ENCODE measurements around the gene CDH26. TPM values are rescaled to one million over a fixed set of nuclear protein-coding genes. Genes with fewer than 3 reads are reported as not detected.
A peak's percentile ranks its signal among the peaks of the same experiment; 100 is the strongest.

CDH26 gene
- total RNA-seq, 4 donors from 2014 or later: 0.76 to 2.1 (median 0.77) TPM; not detected in 1

GRCh38 chr20:59992526-59993084 is 34.4 kb downstream of the CDH26 start:
- H3K27me3 ChIP-seq: no peaks in the 10 kb centered on the region
- H3K9me3 ChIP-seq: no peaks in the 10 kb centered on the region
- no peak overlapping the region for H3K4me3 ChIP-seq
- H3K36me3 ChIP-seq: no peaks in the 10 kb centered on the region
- intact Hi-C loops (cut with DNase I; ENCODE audit: low total_unique reads): no loop called here
- no peaks in the 10 kb centered on the region for H3K4me1 ChIP-seq
- DNase-seq: no peak
- H3K27ac ChIP-seq: no peak overlapping the region
- TF ChIP-seq POLR2A (IDR thresholded peaks at IDR 0.05): no peak
- TF ChIP-seq, protein P1, sequence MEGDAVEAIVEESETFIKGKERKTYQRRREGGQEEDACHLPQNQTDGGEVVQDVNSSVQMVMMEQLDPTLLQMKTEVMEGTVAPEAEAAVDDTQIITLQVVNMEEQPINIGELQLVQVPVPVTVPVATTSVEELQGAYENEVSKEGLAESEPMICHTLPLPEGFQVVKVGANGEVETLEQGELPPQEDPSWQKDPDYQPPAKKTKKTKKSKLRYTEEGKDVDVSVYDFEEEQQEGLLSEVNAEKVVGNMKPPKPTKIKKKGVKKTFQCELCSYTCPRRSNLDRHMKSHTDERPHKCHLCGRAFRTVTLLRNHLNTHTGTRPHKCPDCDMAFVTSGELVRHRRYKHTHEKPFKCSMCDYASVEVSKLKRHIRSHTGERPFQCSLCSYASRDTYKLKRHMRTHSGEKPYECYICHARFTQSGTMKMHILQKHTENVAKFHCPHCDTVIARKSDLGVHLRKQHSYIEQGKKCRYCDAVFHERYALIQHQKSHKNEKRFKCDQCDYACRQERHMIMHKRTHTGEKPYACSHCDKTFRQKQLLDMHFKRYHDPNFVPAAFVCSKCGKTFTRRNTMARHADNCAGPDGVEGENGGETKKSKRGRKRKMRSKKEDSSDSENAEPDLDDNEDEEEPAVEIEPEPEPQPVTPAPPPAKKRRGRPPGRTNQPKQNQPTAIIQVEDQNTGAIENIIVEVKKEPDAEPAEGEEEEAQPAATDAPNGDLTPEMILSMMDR (IDR thresholded peaks at IDR 0.05): no peak

DNA sequence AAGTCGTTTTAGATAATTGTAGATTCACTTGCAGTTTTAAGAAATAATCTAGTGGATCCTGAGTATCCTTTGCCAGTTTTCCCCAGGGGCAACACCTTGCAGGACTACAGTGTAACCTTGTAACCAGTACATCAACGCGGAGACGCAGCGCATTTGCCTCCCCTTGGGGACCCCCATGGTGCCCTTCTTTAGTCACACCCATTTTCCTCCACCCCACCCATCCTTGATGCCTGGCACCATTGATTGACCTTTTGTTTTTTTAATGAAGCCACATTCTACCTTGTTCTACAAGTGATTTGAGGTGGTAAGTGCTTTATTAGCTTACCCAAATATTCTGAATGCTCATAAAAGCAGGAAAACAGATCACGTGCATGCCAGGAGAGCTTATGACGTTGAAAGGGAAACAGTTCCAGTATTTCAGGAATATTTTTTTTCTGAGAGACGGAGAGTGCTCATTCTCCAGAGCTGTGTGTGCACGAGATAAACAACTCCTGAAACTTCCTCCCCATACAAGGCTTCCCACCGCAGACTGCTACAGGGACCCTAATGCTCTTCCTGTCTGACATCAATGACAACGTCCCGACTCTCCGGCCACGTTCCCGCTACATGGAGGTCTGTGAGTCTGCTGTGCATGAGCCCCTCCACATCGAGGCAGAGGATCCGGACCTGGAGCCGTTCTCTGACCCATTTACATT is 35.7 kb downstream of the CDH26 start:
- DNase-seq: no peak
- H3K4me3 ChIP-seq: no peak overlapping the region
- TF ChIP-seq POLR2A (IDR thresholded peaks at IDR 0.05): no peak
- TF ChIP-seq, protein P1 (IDR thresholded peaks at IDR 0.05): no peak
- intact Hi-C loops (cut with DNase I; ENCODE audit: low total_unique reads): no loop called here
- H3K27me3 ChIP-seq: no peaks in the 10 kb centered on the region
- H3K36me3 ChIP-seq: no peaks in the 10 kb centered on the region
- no peaks in the 10 kb centered on the region for H3K9me3 ChIP-seq
- H3K4me1 ChIP-seq: no peaks in the 10 kb centered on the region
- H3K27ac ChIP-seq: no peak overlapping the region

GRCh38 chr20:59994697-59995122 is 36.5 kb downstream of the CDH26 start:
- TF ChIP-seq, protein P1 (IDR thresholded peaks at IDR 0.05): no peak
- TF ChIP-seq POLR2A (IDR thresholded peaks at IDR 0.05): no peak

GRCh38 chr20:59996108-59996507 is 37.9 kb downstream of the CDH26 start:
- H3K9me3 ChIP-seq: no peaks in the 10 kb centered on the region
- H3K36me3 ChIP-seq: no peaks in the 10 kb centered on the region
- intact Hi-C loops (cut with DNase I; ENCODE audit: low total_unique reads): no loop called here
- no peak overlapping the region for H3K4me3 ChIP-seq
- TF ChIP-seq, protein P1 (IDR thresholded peaks at IDR 0.05): no peak
- TF ChIP-seq POLR2A (IDR thresholded peaks at IDR 0.05): no peak
- no peak overlapping the region for H3K27ac ChIP-seq
- H3K4me1 ChIP-seq: no peaks in the 10 kb centered on the region
- DNase-seq: no peak
- H3K27me3 ChIP-seq: no peaks in the 10 kb centered on the region

More at GRCh38 chr20:59994697-59995122, 36.5 kb downstream of the CDH26 start:
- peak; percentile 22 to 24 for DNase-seq
- no peak overlapping the region for H3K4me3 ChIP-seq
- H3K36me3 ChIP-seq: no peaks in the 10 kb centered on the region
- H3K9me3 ChIP-seq: no peaks in the 10 kb centered on the region
- H3K4me1 ChIP-seq: no peaks in the 10 kb centered on the region
- H3K27me3 ChIP-seq: no peaks in the 10 kb centered on the region
- intact Hi-C loops (cut with DNase I; ENCODE audit: low total_unique reads): no loop called here
- H3K27ac ChIP-seq: no peak overlapping the region

DNA sequence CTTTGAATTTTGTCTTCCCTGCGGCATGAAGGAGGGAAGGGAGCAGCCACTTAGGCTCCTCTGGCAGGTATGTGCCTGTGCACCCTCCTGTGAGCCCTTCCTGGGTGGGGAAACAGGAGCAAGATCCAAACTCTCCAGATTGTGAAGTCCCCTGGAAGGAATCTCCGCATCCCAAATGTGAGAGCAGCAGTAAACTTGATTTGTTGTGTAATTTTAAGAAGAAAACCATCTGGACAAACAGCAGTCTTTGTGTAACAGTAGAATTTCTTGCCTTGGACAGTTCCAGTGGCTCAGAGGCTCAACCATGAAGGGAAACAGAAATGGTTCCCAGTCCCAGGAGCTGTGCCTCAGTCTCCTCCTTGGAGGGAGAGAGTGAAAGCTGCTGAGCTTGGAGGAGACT is 39.7 kb downstream of the CDH26 start:
- Histone ChIP-seq H3K4me1 (no peaks in the 10 kb centered on the region), H3K9me3 (no peaks in the 10 kb centered on the region), H3K4me3 (no peak overlapping the region), H3K27me3 (no peaks in the 10 kb centered on the region), H3K27ac (no peak overlapping the region), H3K36me3 (no peaks in the 10 kb centered on the region)
- intact Hi-C loops (cut with DNase I; ENCODE audit: low total_unique reads): no loop called here
- DNase-seq: no peak
- TF ChIP-seq POLR2A (IDR thresholded peaks at IDR 0.05): no peak
- TF ChIP-seq, protein P1 (IDR thresholded peaks at IDR 0.05): no peak

Measured in uterus (tissue), 4 donors.